Endothelial cell of umbilical vein (primary cell): ENCODE results near the gene SLC6A7. TPM values are rescaled to one million over a fixed set of nuclear protein-coding genes. Genes with fewer than 3 reads are reported as not detected.

Experiments
- BruUV-seq: library from RNA; stranded (reverse); fragments of 400-500 nt; replicated peaks from 2 replicates; lab custom pipeline; 2021; lab: Mats Ljungman, UMichigan
- CTCF ChIA-PET: fragments of 300-600, 350-600 bp; sonication (Branson Sonifier 250); formaldehyde crosslinking; loops from one replicate; lab custom pipeline; 2021; ENCODE audit warnings: antibody characterized with exemption, inconsistent platforms; lab: Charles Lee
- POLR2A ChIA-PET: fragments of 300-600, 350-600 bp; sonication (Branson Sonifier 250); formaldehyde crosslinking; loops from one replicate; lab custom pipeline; 2021; ENCODE audit warnings: antibody characterized with exemption, inconsistent platforms; lab: Charles Lee
- DNase-seq: peaks from one replicate; pipeline ENCODE4 v3.0.0-alpha.2; 2011; ENCODE audit warnings: low read depth, low spot score
- FAIRE-seq: peaks from 2 replicates; lab custom pipeline; 2011; peaks lifted over from hg19 to GRCh38; lab: Jason Lieb, UNC
- H2AFZ ChIP-seq: 2 replicates; pipeline ENCODE4 v1.6.0; 2012; ENCODE audit warnings: low read depth, low read length, control low read depth, inconsistent platforms
- H3K27ac ChIP-seq: 2 replicates; pipeline ENCODE4 v1.5.1; 2011; ENCODE audit warnings: low read depth, mild to moderate bottlenecking, control low read depth, low read length, moderate library complexity; ENCODE audit not compliant: insufficient read depth
- H3K27me3 ChIP-seq, 2 experiments: 2 replicates each; pipeline versions ENCODE4 v1.6.0 to v1.6.1; 2011; ENCODE audit warnings: low read length in 2 of 2, mixed read lengths in 1 of 2; ENCODE audit not compliant: control insufficient read depth in 2 of 2, insufficient read depth in 2 of 2
- H3K36me3 ChIP-seq, 2 experiments: 2 replicates in 1 of 2; 3 replicates in 1 of 2; pipeline ENCODE4 v1.5.1; 2011; ENCODE audit warnings: low read length in 2 of 2, mild to moderate bottlenecking in 1 of 2, moderate library complexity in 1 of 2; ENCODE audit not compliant: control insufficient read depth in 2 of 2, insufficient read depth in 2 of 2; ENCODE audit errors: extremely low read depth in 1 of 2
- H3K4me1 ChIP-seq: 3 replicates; pipeline ENCODE4 v1.5.1; 2011; ENCODE audit warnings: mild to moderate bottlenecking, low read length; ENCODE audit not compliant: control insufficient read depth, insufficient read depth; ENCODE audit errors: extremely low read depth
- H3K4me2 ChIP-seq: 2 replicates; pipeline ENCODE4 v1.6.1; 2011; ENCODE audit warnings: low read length, control low read depth, mixed read lengths; ENCODE audit not compliant: insufficient read depth
- H3K4me3 ChIP-seq, 3 experiments: fragments of 200-600 bp in 1 of 3; sonication (generic), shearing (Covaris generic) in 1 of 3; replicated peaks in 1 of 3; 2 replicates each; pipeline ENCODE4 v1.5.1; 2011 to 2016; ENCODE audit warnings: control low read depth in 3 of 3, low read length in 3 of 3, mild to moderate bottlenecking in 2 of 3, inconsistent platforms in 1 of 3, low read depth in 1 of 3, moderate library complexity in 1 of 3; ENCODE audit not compliant: insufficient read depth in 1 of 3
- H3K79me2 ChIP-seq: 2 replicates; pipeline ENCODE4 v1.6.0; 2012; ENCODE audit warnings: low read length, inconsistent platforms; ENCODE audit not compliant: control insufficient read depth, insufficient read depth
- H3K9ac ChIP-seq: replicated peaks from 2 replicates; pipeline ENCODE3; 2011; ENCODE audit warnings: low read length, control low read depth; ENCODE audit not compliant: insufficient read depth; ENCODE audit errors: extremely low read depth
- H3K9me1 ChIP-seq: replicated peaks from 3 replicates; pipeline ENCODE4 v1.6.0; 2011; ENCODE audit warnings: mild to moderate bottlenecking, low read length; ENCODE audit not compliant: control insufficient read depth, insufficient read depth; ENCODE audit errors: extremely low read depth
- H3K9me3 ChIP-seq: replicated peaks from 2 replicates; pipeline ENCODE4 v1.5.1; 2012; ENCODE audit warnings: low read length, inconsistent platforms; ENCODE audit not compliant: control insufficient read depth, insufficient read depth
- H4K20me1 ChIP-seq: replicated peaks from 2 replicates; pipeline ENCODE3; 2011; ENCODE audit warnings: mild to moderate bottlenecking, low read length; ENCODE audit not compliant: control insufficient read depth, insufficient read depth; ENCODE audit errors: extremely low read depth
- EZH2 ChIP-seq: IDR thresholded peaks from 2 replicates; pipeline ENCODE4 v1.6.1; 2012; ENCODE audit warnings: borderline replicate concordance, low read depth, mild to moderate bottlenecking, moderate library complexity, low read length, inconsistent platforms; ENCODE audit not compliant: severe bottlenecking
- FOS ChIP-seq: IDR thresholded peaks from 2 replicates; pipeline ENCODE4 v1.6.1; 2011; ENCODE audit warnings: mild to moderate bottlenecking, low read length, moderate library complexity, borderline replicate concordance; ENCODE audit not compliant: insufficient read depth
- GATA2 ChIP-seq: IDR thresholded peaks from 2 replicates; pipeline ENCODE4 v1.7.0; 2011; ENCODE audit warnings: low read depth, mild to moderate bottlenecking, moderate library complexity, mixed read lengths, low read length; ENCODE audit not compliant: insufficient read length, insufficient read depth
- JUN ChIP-seq: IDR thresholded peaks from 2 replicates; pipeline ENCODE4 v1.6.1; 2011; ENCODE audit warnings: borderline replicate concordance, low read depth; ENCODE audit not compliant: insufficient read length, insufficient read depth
- MYC ChIP-seq: IDR thresholded peaks from one replicate; pipeline ENCODE4 v1.6.1; 2011; ENCODE audit warnings: mild to moderate bottlenecking, low read depth, low read length
- POLR2A ChIP-seq: IDR thresholded peaks from 2 replicates; pipeline ENCODE4 v1.6.1; 2012; ENCODE audit warnings: low read depth, mild to moderate bottlenecking, control low read depth, low read length
- POLR2AphosphoS5 ChIP-seq: IDR thresholded peaks from 2 replicates; pipeline ENCODE4 v1.6.1; 2012; ENCODE audit warnings: low read depth, mild to moderate bottlenecking, control low read depth, low read length, moderate library complexity; ENCODE audit not compliant: insufficient read depth
- dilution Hi-C: fragments of 300-500 bp; cut with MboI; formaldehyde crosslinking; loops from one replicate; pipeline ENCODE4 v1.15.0; 2019; ENCODE audit warnings: low sequenced_read_pairs; ENCODE audit not compliant: extremely low pct_ligation_motif_present
- intact Hi-C: fragments of 100-400 bp; cut with micrococcal nuclease; formaldehyde crosslinking; loops from one replicate; pipeline ENCODE4 v1.10.0; 2022
- polyA plus RNA-seq, 4 experiments: library from polyadenylated mRNA; depleted of rRNA in 3 of 4; stranded (reverse) in 3 of 4; unstranded in 1 of 4; fragments of >200 nt; gene quantifications; 2 replicates each; pipeline versions ENCODE4 v1.2.1 to v1.2.3, GENCODE V29; 2011 to 2012; ENCODE audit warnings: missing spikeins in 1 of 4
- total RNA-seq: library from RNA; stranded (reverse); gene quantifications from 2 replicates; pipeline ENCODE4 v1.2.3, GENCODE V29; 2021
- TF ChIP-seq, protein P1 (sequence below): IDR thresholded peaks from 2 replicates; pipeline ENCODE4 v1.6.1; 2011; ENCODE audit not compliant: insufficient read depth, insufficient read length
- TF ChIP-seq, protein P2 (sequence below), 2 donors: IDR thresholded peaks; 1 replicate in 1 of 2; 2 replicates in 1 of 2; pipeline ENCODE4 v1.5.1; 2011; ENCODE audit warnings: low read length in 2 of 2, mild to moderate bottlenecking in 2 of 2, moderate library complexity in 2 of 2, control low read depth in 1 of 2, inconsistent platforms in 1 of 2, low read depth in 1 of 2; ENCODE audit not compliant: insufficient read depth in 1 of 2; ENCODE audit errors: extremely low read depth in 1 of 2

Gene SLC6A7
- total and polyA plus RNA-seq, 2 donors (not counting 3 experiments of a cell fraction or from before 2014, with no cell fraction given) = not detected

DNA sequence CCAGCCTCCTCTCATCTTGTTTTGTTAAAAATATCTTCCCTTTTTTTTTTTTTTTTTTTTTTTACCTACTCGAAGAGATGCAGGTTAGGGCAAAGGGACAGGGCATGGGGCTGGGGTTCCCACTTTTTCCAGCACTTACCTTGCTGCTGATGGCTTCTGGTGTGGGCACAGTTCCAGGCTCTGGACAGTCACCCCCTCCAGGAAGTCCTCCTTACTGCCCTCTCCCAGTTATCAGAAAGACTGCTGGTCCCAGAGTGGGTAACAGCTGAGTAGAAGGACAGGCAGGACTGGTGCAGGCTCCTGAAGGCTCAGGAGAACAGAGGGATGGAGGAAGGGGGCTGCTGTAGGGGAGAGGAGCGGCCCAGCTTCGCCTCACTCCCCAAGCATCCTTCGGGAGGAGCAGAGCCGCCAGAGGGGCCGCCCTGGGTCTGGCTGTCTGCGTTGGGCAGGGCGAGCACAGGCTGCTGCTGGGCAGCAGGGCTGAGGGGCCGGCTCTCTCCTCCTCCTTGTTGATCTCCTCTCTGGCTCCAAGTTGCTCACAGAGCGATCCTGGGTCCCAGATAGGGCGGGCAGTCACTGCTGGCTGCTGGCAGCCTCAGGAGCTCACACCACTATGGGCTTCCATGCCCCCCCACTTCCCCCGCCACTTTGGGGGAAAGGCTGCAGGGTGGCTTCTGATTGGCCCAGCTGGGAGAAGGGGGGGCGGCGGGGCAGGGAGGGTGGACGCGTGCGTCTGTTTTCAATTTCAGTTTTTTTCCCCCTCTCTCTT is 34.4 kb upstream of the SLC6A7 start, which contains the start of gene PDGFRB:
TSS of gene PDGFRB (minus strand) at position 588 of the 769 bp plus-strand sequence. CDS start 18,798 bp downstream, outside the sequence.
- peaks cover 0 to 5% of the 10 kb centered on the region in 2 experiments for H3K27me3 ChIP-seq
- no peaks in the 10 kb centered on the region for H3K9me1 ChIP-seq
- ChIA-PET POLR2A (interaction anchor here (0.6 kb wide), 2 partner anchors 55 to 73 kb away, joined by 3 to 4 read pairs; no protein-coding TSS in a partner anchor), CTCF (interaction anchor here (0.9 to 1.3 kb wide), 6 partner anchors 8 to 259 kb away, joined by 3 to 6 read pairs (median 4); no protein-coding TSS in a partner anchor)
- H3K9ac ChIP-seq = peak within 1 kb of the TSS; percentile 20
- H3K4me3 ChIP-seq = peak within 1 kb of the TSS in 2 of 3 experiments; percentile 14 to 26
- peak within 1 kb of the TSS; percentile 37 for H3K4me2 ChIP-seq
- intact Hi-C loops = loop anchor here (1.0 kb wide), 1 partner anchor 25 kb away; no protein-coding TSS in a partner anchor
- peak; percentile 56 for FAIRE-seq
- no peak for TF ChIP-seq GATA2
- TF ChIP-seq JUN = no peak
- no peak for TF ChIP-seq POLR2A
- no peaks in the 10 kb centered on the region for H3K9me3 ChIP-seq
- no peaks in the 10 kb centered on the region for H3K79me2 ChIP-seq
- no peaks in the 10 kb centered on the region for H4K20me1 ChIP-seq
- dilution Hi-C loops = no loop called here
- BruUV-seq = no TSS peak
- H3K4me1 ChIP-seq = peaks cover 5% of the 10 kb centered on the region
- H3K36me3 ChIP-seq = no peaks in the 10 kb centered on the region
- DNase-seq = peak; percentile 56
- peak within 1 kb of the TSS; percentile 81 for H2AFZ ChIP-seq
- H3K27ac ChIP-seq = no peak within 1 kb of the TSS

DNA sequence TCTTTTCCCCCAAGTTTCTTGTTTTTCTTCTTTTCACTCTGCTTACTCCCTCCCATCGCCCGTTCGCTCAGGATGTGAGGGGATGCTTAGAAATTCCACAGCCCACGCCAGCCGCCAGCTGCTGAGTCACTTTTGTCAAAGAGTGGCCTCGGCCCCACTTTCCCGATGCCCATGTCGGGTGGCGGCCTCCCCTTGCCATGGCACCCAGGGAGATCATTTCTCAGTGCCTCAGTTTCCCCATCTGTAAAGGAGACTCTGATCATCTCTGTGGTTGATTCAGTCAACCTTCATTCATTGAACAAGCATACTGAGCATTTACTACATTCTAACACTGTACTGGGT is 33.9 kb upstream of the SLC6A7 start:
- Histone ChIP-seq H3K9me1 (no peaks in the 10 kb centered on the region), H3K4me1 (peaks cover 5% of the 10 kb centered on the region), H3K79me2 (no peaks in the 10 kb centered on the region), H3K27ac (no peak overlapping the region), H3K4me3 (peak overlapping the region in 2 of 3 experiments; percentile 14 to 26), H4K20me1 (no peaks in the 10 kb centered on the region), H3K4me2 (peak overlapping the region; percentile 37), H3K27me3 (peaks cover 0 to 5% of the 10 kb centered on the region in 2 experiments), H3K9ac (peak overlapping the region; percentile 20), H2AFZ (peak overlapping the region; percentile 81), H3K36me3 (no peaks in the 10 kb centered on the region), H3K9me3 (no peaks in the 10 kb centered on the region)
- no peak for TF ChIP-seq EZH2
- TF ChIP-seq, protein P1, sequence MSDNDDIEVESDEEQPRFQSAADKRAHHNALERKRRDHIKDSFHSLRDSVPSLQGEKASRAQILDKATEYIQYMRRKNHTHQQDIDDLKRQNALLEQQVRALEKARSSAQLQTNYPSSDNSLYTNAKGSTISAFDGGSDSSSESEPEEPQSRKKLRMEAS = no peak
- no peak for TF ChIP-seq POLR2AphosphoS5
- TF ChIP-seq POLR2A = no peak
- TF ChIP-seq MYC = no peak
- TF ChIP-seq FOS = no peak
- TF ChIP-seq, protein P2, sequence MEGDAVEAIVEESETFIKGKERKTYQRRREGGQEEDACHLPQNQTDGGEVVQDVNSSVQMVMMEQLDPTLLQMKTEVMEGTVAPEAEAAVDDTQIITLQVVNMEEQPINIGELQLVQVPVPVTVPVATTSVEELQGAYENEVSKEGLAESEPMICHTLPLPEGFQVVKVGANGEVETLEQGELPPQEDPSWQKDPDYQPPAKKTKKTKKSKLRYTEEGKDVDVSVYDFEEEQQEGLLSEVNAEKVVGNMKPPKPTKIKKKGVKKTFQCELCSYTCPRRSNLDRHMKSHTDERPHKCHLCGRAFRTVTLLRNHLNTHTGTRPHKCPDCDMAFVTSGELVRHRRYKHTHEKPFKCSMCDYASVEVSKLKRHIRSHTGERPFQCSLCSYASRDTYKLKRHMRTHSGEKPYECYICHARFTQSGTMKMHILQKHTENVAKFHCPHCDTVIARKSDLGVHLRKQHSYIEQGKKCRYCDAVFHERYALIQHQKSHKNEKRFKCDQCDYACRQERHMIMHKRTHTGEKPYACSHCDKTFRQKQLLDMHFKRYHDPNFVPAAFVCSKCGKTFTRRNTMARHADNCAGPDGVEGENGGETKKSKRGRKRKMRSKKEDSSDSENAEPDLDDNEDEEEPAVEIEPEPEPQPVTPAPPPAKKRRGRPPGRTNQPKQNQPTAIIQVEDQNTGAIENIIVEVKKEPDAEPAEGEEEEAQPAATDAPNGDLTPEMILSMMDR (IDR thresholded peaks at IDR 0.05; ENCODE audit: extremely low read depth in 1 of 2, insufficient read depth in 1 of 2, low read depth in 1 of 2, low read length in 2 of 2) = no peak
- TF ChIP-seq JUN = no peak
- no peak for TF ChIP-seq GATA2
- DNase-seq = no peak
- no peak for FAIRE-seq
- CTCF ChIA-PET = interaction anchor here (0.9 to 1.3 kb wide), 6 partner anchors 9 to 259 kb away, joined by 3 to 6 read pairs (median 4); no protein-coding TSS in a partner anchor
- dilution Hi-C loops (no loop called here), intact Hi-C loops (no loop called here)
- no TSS peak for BruUV-seq
- POLR2A ChIA-PET = interaction anchor here (0.6 kb wide), 2 partner anchors 54 to 73 kb away, joined by 3 to 4 read pairs; no protein-coding TSS in a partner anchor
